Gastroesophageal sphincter (tissue), 3 donors: ENCODE results near the gene ANKZF1.

Source experiments
- EP300 ChIP-seq: sonication (generic); formaldehyde crosslinking; IDR thresholded peaks from one replicate; pipeline ENCODE4 v1.6.1; 2017; ENCODE audit warnings: antibody characterized with exemption, mild to moderate bottlenecking
- POLR2A ChIP-seq, 2 donors: fragments of 450-650 bp; IDR thresholded peaks; one replicate each; pipeline ENCODE4 v1.6.1; 2017; ENCODE audit warnings: antibody characterized with exemption in 2 of 2, mild to moderate bottlenecking in 2 of 2, moderate library complexity in 1 of 2
- POLR2AphosphoS5 ChIP-seq: sonication (generic); formaldehyde crosslinking; IDR thresholded peaks from one replicate; pipeline ENCODE4 v1.6.1; 2017; ENCODE audit warnings: antibody characterized with exemption
- TF ChIP-seq, protein P1 (sequence below), 4 experiments: fragments of 200-600 bp in 2 of 4; fragments of 450-650 bp in 2 of 4; sonication (generic) in 1 of 4; IDR thresholded peaks; one replicate each; pipeline ENCODE4 v1.5.1; 2017 to 2019; ENCODE audit warnings: antibody characterized with exemption in 4 of 4, mild to moderate bottlenecking in 2 of 4, moderate library complexity in 2 of 4

DNA sequence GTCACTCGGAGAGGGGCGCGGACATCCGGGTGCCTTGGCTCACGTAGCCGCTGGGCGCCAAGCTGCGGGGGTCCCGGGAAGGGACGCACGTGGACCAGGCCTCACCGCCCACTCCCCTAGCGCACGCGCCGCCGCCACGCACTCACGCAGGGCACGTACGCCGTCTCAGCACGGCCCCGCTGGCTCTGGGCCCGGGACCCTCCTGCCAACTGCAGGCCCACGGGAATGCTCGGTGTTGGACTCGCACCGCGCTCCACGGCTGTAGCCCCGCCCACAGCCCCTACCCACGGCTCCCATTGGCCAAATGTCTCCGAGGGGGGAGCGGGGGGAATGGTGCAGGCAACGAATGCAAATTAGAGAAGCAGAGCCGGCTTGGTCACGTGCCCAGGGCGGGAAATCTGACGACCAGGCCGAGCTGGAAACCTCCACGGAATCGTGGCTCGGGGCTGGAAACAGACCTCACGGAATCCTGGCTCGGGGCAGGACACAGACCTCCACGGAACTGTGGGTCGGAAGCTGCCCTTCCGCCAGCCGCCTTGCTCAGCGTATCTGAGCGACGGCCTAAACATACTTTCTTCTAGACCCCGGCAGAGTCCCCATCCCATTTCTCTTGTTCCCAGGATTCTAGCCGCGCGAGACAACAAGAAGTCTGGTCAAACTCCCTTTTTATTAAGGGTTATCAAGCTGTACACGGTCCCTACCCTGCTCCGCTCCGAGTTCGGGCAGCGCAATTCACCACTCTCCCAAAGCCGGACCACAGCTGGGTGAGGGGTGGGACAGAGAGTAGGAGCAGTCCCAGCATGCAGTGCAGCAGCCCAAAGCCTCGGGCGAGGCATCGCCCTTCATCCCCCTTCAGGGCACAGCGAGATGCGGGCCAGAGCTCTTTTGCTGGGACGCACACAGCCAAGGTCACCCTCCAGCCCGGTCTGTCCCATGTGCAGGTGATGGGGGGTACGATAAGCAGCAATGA, 10.6 kb upstream of the ANKZF1 start, which contains the start of gene ABCB6:
- TF ChIP-seq, protein P1, sequence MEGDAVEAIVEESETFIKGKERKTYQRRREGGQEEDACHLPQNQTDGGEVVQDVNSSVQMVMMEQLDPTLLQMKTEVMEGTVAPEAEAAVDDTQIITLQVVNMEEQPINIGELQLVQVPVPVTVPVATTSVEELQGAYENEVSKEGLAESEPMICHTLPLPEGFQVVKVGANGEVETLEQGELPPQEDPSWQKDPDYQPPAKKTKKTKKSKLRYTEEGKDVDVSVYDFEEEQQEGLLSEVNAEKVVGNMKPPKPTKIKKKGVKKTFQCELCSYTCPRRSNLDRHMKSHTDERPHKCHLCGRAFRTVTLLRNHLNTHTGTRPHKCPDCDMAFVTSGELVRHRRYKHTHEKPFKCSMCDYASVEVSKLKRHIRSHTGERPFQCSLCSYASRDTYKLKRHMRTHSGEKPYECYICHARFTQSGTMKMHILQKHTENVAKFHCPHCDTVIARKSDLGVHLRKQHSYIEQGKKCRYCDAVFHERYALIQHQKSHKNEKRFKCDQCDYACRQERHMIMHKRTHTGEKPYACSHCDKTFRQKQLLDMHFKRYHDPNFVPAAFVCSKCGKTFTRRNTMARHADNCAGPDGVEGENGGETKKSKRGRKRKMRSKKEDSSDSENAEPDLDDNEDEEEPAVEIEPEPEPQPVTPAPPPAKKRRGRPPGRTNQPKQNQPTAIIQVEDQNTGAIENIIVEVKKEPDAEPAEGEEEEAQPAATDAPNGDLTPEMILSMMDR (IDR thresholded peaks at IDR 0.05), result peak in 2 of 4 experiments; percentile 19 to 22
- peak; percentile 27 to 45 for TF ChIP-seq POLR2A (IDR thresholded peaks at IDR 0.05)
- TF ChIP-seq POLR2AphosphoS5, result peak; percentile 90
- TF ChIP-seq EP300, result no peak
